Right lobe of liver (tissue), 6 donors: ENCODE data around the gene ACTL6B. TPM values are rescaled to one million over a fixed set of nuclear protein-coding genes. Genes with fewer than 3 reads are reported as not detected.

Experiments used
- ATAC-seq, 4 donors: fragments of 200-7000 bp; cut with Tn5 transposase; one replicate each; pipeline ENCODE4 v1.9.1; 2020; ENCODE audit warnings: mild to moderate bottlenecking in 4 of 4, moderate library complexity in 4 of 4
- DNase-seq, 3 donors: peaks; one replicate each; pipeline ENCODE4 v3.0.0-alpha.2; 2020
- H3K27ac ChIP-seq, 3 donors: fragments of 200-600 bp; one replicate each; pipeline ENCODE4 v1.8.0; 2022
- H3K27me3 ChIP-seq, 2 donors: fragments of 200-600 bp; one replicate each; pipeline ENCODE4 v1.8.0; 2022
- H3K36me3 ChIP-seq, 4 donors: fragments of 200-600 bp; sonication (generic) in 1 of 4; one replicate each; pipeline versions ENCODE4 v1.5.1 to v1.8.0; 2017 to 2022; ENCODE audit warnings: control low read depth in 1 of 4
- H3K4me1 ChIP-seq, 4 donors: fragments of 200-600 bp; sonication (generic) in 1 of 4; one replicate each; pipeline versions ENCODE4 v1.5.1 to v1.8.0; 2017 to 2022; ENCODE audit warnings: control low read depth in 1 of 4
- H3K4me3 ChIP-seq, 3 donors: fragments of 200-600 bp; one replicate each; pipeline ENCODE4 v1.8.0; 2022
- H3K9me3 ChIP-seq, 4 donors: fragments of 200-600 bp; sonication (generic) in 1 of 4; one replicate each; pipeline versions ENCODE4 v1.5.1 to v1.8.0; 2017 to 2022; ENCODE audit warnings: control low read depth in 1 of 4
- POLR2A ChIP-seq: fragments of 450-650 bp; IDR thresholded peaks from one replicate; pipeline ENCODE4 v1.6.1; 2017; ENCODE audit warnings: antibody characterized with exemption, mild to moderate bottlenecking
- WGBS: methylation state at CpG from one replicate; pipeline ENCODE4 v1.1.6; 2018; ENCODE audit warnings: low coverage, low lambda C conversion rate; ENCODE audit not compliant: insufficient coverage; ENCODE audit errors: missing lambda C conversion rate; 5-methylcytosine and 5-hydroxymethylcytosine counted together
- intact Hi-C, 2 donors: fragments of 100-400 bp; cut with DNase I; formaldehyde crosslinking; loops; one replicate each; pipeline versions ENCODE4 v1.11.2 to v1.14.1; 2022
- total RNA-seq, 6 experiments: library from RNA; depleted of rRNA in 2 of 6; stranded (reverse); fragments of >200 nt in 2 of 6; fragmentation: NEBNext Ultra II Directional in 3 of 6; extraction: Animal tissue kit (Norgen Biotek cat#: 25700) in 3 of 6; gene quantifications; one replicate each; pipeline versions ENCODE4 v1.1.0 to v1.2.4, GENCODE V29; 2016 to 2023
- TF ChIP-seq, protein P1 (sequence below), 4 donors: fragments of 200-600 bp in 3 of 4; fragments of 450-650 bp in 1 of 4; IDR thresholded peaks; one replicate each; pipeline versions ENCODE4 v1.5.1 to v1.8.0; 2016 to 2022; ENCODE audit warnings: antibody characterized with exemption in 4 of 4, mild to moderate bottlenecking in 2 of 4
- donor health status: DM: no; HTN: yes; CAD: no.
- donor health status: DM: no; HTN: no; CAD: no.
- donor health status: DM: no; HTN: no; CAD: no.
- donor health status: DM: no; HTN: yes; CAD: no.
- donor health status: DM: no; HTN: yes; CAD: no.

The ACTL6B gene
- total RNA-seq, 6 experiments from 2014 or later, result not detected

DNA sequence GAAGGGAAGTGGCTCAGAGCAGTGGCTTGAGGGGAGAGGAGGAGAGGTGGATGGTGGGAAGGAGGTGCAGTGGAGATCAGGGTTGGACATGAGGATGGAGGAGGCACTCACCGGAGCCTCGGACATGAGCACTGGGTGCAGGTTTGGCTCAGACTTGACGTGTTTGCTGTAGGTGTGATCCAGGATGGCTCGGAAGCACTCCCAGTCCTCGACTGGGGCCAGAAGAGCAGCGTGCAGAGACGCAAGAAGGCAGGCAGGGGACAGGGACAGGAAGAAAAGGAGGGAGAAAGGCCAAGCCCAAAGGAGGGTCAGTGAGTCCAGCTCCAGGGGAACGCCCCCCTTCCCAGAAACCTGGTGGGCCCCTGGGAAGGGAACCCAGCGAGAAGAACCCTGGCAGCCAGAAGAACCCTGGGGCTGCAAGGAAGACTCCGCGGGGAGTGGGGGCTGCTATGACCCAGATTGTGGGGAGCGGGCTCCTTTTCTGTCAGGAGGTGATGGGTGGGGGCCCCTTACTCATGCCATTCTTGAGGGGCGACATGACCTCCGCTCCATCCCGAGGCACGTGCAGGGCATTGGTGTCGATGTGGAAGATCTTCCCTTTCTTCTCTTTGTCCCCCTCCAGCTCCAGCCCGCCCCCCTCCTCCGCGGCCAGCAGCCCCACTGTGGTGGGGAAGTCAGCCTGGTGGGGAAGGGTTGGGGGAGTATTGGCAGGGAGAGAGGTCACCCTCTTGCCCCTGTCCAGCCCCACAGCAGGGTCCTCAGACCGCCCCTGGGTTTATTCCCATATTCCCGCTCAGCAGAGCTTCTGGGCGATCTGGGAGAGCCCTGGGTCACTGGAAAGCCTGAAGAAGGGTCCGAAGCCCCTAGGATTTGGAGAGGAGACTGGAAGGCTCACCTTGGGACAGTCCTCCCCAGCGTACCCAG is 1.1 kb downstream of the ACTL6B start:
- ATAC-seq (no peak), DNase-seq (no peak)
- Histone ChIP-seq H3K4me1 (peaks cover 0 to 4% (median under 1%) of the 10 kb centered on the region in 4 donors), H3K36me3 (no peaks in the 10 kb centered on the region), H3K4me3 (no peak overlapping the region), H3K27me3 (no peaks in the 10 kb centered on the region), H3K9me3 (no peaks in the 10 kb centered on the region), H3K27ac (no peak overlapping the region)
- intact Hi-C loops, result no loop called here
- WGBS, result 55% methylated on average over 19 of the region's 25 CpGs
- no peak for TF ChIP-seq POLR2A
- TF ChIP-seq, protein P1, sequence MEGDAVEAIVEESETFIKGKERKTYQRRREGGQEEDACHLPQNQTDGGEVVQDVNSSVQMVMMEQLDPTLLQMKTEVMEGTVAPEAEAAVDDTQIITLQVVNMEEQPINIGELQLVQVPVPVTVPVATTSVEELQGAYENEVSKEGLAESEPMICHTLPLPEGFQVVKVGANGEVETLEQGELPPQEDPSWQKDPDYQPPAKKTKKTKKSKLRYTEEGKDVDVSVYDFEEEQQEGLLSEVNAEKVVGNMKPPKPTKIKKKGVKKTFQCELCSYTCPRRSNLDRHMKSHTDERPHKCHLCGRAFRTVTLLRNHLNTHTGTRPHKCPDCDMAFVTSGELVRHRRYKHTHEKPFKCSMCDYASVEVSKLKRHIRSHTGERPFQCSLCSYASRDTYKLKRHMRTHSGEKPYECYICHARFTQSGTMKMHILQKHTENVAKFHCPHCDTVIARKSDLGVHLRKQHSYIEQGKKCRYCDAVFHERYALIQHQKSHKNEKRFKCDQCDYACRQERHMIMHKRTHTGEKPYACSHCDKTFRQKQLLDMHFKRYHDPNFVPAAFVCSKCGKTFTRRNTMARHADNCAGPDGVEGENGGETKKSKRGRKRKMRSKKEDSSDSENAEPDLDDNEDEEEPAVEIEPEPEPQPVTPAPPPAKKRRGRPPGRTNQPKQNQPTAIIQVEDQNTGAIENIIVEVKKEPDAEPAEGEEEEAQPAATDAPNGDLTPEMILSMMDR (IDR thresholded peaks at IDR 0.05), result no peak

DNA sequence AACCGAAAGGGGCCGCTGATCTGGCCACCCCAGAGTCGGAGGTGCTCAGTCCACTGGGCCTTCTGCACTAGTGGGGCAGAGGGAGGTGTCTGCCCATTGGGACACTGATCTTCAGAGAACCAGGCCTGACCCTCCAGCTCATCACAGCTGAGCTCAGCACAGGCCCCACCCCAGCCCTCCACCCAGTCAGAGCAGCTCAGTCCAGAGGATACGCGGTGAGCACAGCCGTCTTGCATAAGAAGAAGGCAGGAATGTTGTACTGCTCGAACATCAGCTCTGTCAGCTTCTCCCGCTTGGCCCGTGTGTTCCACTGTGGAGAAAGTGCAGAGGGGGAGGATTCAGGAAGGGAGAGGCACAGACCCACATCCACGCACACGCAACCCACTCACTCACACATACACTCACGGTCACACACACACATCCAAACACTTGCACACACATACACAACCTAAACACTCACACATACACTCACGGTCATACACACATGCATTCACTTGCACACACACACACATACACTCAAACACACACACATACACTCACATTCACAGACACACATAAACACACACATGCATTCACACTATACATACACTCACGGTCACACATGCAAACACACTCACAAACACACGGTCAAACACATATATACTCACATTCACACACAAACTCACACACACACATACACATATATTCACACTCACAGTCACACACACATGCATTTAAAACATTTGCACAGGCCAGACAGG is 6.3 kb downstream of the ACTL6B start:
- no peak for ATAC-seq
- no peaks in the 10 kb centered on the region for H3K27me3 ChIP-seq
- intact Hi-C loops, result no loop called here
- DNase-seq, result no peak
- no peak for TF ChIP-seq POLR2A
- TF ChIP-seq, protein P1 (IDR thresholded peaks at IDR 0.05), result no peak
- no peak overlapping the region for H3K4me3 ChIP-seq
- H3K4me1 ChIP-seq, result peaks cover 0 to 4% (median under 1%) of the 10 kb centered on the region in 4 donors
- no peaks in the 10 kb centered on the region for H3K9me3 ChIP-seq
- WGBS, result 82% methylated on average over 7 of the region's 15 CpGs
- no peak overlapping the region for H3K27ac ChIP-seq
- H3K36me3 ChIP-seq, result no peaks in the 10 kb centered on the region

DNA sequence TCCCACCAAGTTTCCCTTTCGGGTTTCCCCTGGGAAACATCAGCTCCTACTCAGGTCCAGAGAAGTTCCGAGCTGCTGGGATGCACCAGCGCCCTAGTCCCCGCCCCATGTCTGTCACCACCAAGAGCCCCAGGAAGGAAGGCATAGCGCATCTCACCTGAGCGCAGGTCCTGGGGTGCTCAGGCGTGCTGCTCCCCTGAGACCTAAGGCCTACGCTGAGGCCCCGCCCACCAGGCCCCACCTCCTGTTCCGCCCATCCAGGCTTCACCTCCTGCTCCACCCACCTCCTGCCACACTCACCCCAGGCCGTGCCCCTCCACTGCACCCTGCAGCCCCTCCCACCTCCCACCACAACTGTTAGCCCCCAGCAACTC is 13.7 kb downstream of the ACTL6B start:
- TF ChIP-seq, protein P1 (IDR thresholded peaks at IDR 0.05), result no peak
- peak; percentile 71 for TF ChIP-seq POLR2A
- 0% methylated on average over 2 of the region's 11 CpGs for WGBS
- Histone ChIP-seq H3K4me1 (peaks cover 0 to 13% (median 3%) of the 10 kb centered on the region in 4 donors), H3K27me3 (no peaks in the 10 kb centered on the region), H3K27ac (peak overlapping the region; percentile 68 to 92 (median 83)), H3K4me3 (peak overlapping the region; percentile 59 to 87 (median 66)), H3K36me3 (peaks cover 0 to 5% (median 0%) of the 10 kb centered on the region in 4 donors), H3K9me3 (no peaks in the 10 kb centered on the region)
- DNase-seq (peak; percentile 88 to 93 (median 91)), ATAC-seq (peak; percentile 82 to 92 (median 85))
- intact Hi-C loops, result no loop called here

DNA sequence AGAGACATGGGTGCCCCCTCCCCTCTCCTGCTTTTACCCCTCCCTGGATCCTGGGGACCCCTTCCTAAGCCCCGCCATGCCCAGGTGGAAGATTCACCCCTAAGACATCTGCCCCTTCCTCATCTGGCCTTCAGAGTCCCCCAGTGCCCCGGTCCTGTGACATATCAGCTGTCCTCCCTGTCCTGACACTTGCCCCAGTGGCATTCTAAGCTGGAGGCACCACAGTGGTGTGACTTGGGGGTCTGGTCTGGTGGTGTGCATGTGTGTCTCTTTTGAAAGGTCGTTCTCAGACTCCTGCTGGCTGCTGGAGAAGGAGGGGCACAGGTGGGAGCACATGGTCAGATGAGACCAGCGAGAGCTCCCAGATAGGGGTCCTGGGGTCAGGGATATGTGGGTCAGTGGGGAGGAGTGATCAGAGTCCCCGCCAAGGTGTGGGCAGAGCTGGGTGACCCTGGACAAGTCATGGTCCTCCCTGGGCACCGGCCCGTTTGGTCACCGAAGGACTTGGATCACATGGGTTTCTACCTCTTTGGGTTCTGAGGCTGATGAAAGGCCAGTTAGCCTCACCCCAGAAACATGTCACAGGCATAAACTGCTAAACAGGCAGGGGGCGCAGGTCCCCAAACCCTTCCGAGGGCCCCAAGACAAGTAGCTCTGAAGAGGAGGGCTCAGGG is 14.3 kb downstream of the ACTL6B start:
- ATAC-seq (peak; percentile 44 to 60 (median 56)), DNase-seq (peak in 2 of 3 donors; percentile 29 to 71)
- TF ChIP-seq POLR2A, result no peak
- TF ChIP-seq, protein P1 (IDR thresholded peaks at IDR 0.05), result no peak
- no peaks in the 10 kb centered on the region for H3K27me3 ChIP-seq
- H3K4me3 ChIP-seq, result peak overlapping the region; percentile 59 to 87 (median 66)
- WGBS, result 18% methylated on average over 5 of the region's 10 CpGs
- intact Hi-C loops, result no loop called here
- H3K36me3 ChIP-seq, result peaks cover 0 to 9% (median 0%) of the 10 kb centered on the region in 4 donors
- H3K4me1 ChIP-seq, result peaks cover 0 to 13% (median 3%) of the 10 kb centered on the region in 4 donors
- H3K27ac ChIP-seq, result peak overlapping the region; percentile 68 to 92 (median 83)
- no peaks in the 10 kb centered on the region for H3K9me3 ChIP-seq
